H9 (cell line): Measurements from ENCODE around the gene RBFOX2. TPM values are rescaled to one million over a fixed set of nuclear protein-coding genes. Genes with fewer than 3 reads are reported as not detected.

Source experiments
- DNase-seq: peaks from one replicate; pipeline ENCODE4 v3.0.0-alpha.2; 2017
- H2AFZ ChIP-seq: one replicate; pipeline ENCODE4 v1.6.1; 2013; ENCODE audit warnings: mild to moderate bottlenecking, low read length, control low read depth, moderate library complexity
- H2AK5ac ChIP-seq: 2 replicates; pipeline ENCODE4 v1.6.1; 2013; ENCODE audit warnings: low read length, control low read depth, mixed read lengths; ENCODE audit not compliant: insufficient read length
- H2BK120ac ChIP-seq: one replicate; pipeline ENCODE4 v1.6.1; 2013; ENCODE audit warnings: low read depth, mild to moderate bottlenecking, low read length, control low read depth, inconsistent platforms; ENCODE audit not compliant: poor library complexity, severe bottlenecking
- H2BK12ac ChIP-seq: 2 replicates; pipeline ENCODE4 v1.6.1; 2013; ENCODE audit warnings: low read length, control low read depth, mixed read lengths, low read depth; ENCODE audit not compliant: insufficient read length
- H2BK15ac ChIP-seq: 2 replicates; pipeline ENCODE4 v1.6.1; 2013; ENCODE audit warnings: low read depth, low read length, control low read depth
- H2BK20ac ChIP-seq: one replicate; pipeline ENCODE4 v1.6.1; 2013; ENCODE audit warnings: low read depth, mild to moderate bottlenecking, low read length, control low read depth, inconsistent platforms; ENCODE audit not compliant: poor library complexity, severe bottlenecking
- H2BK5ac ChIP-seq: 2 replicates; pipeline ENCODE4 v1.6.1; 2013; ENCODE audit warnings: low read length, control low read depth, mixed read lengths; ENCODE audit not compliant: insufficient read length
- H3K14ac ChIP-seq: 2 replicates; pipeline ENCODE4 v1.6.1; 2013; ENCODE audit warnings: low read length, control low read depth; ENCODE audit not compliant: insufficient read depth
- H3K18ac ChIP-seq: 2 replicates; pipeline ENCODE4 v1.6.1; 2013; ENCODE audit warnings: low read depth, mild to moderate bottlenecking, mixed read lengths, low read length, control low read depth; ENCODE audit not compliant: insufficient read length
- H3K23ac ChIP-seq: 2 replicates; pipeline ENCODE4 v1.6.1; 2013; ENCODE audit warnings: low read length, control low read depth, mixed read lengths, low read depth; ENCODE audit not compliant: insufficient read length
- H3K23me2 ChIP-seq: 2 replicates; pipeline ENCODE4 v1.6.1; 2013; ENCODE audit warnings: low read depth, mild to moderate bottlenecking, mixed read lengths, low read length, control low read depth; ENCODE audit not compliant: insufficient read length, poor library complexity, severe bottlenecking
- H3K27ac ChIP-seq: 2 replicates; pipeline ENCODE4 v1.5.1; 2013; ENCODE audit warnings: low read length, control low read depth, mixed read lengths, low read depth; ENCODE audit not compliant: insufficient read length
- H3K27me3 ChIP-seq: 2 replicates; pipeline ENCODE4 v1.6.1; 2013; ENCODE audit warnings: low read length, control low read depth, inconsistent platforms; ENCODE audit not compliant: insufficient read depth
- H3K4ac ChIP-seq: 2 replicates; pipeline ENCODE4 v1.6.1; 2013; ENCODE audit warnings: low read depth, mild to moderate bottlenecking, control low read depth, inconsistent platforms, low read length, moderate library complexity
- H3K4me1 ChIP-seq: 2 replicates; pipeline ENCODE4 v1.6.1; 2013; ENCODE audit warnings: low read length, control low read depth, inconsistent platforms; ENCODE audit not compliant: insufficient read depth
- H3K4me2 ChIP-seq: 2 replicates; pipeline ENCODE4 v1.6.1; 2013; ENCODE audit warnings: low read length, control low read depth, mixed read lengths; ENCODE audit not compliant: insufficient read length, insufficient read depth
- H3K56ac ChIP-seq: 2 replicates; pipeline ENCODE4 v1.6.1; 2013; ENCODE audit warnings: low read depth, mild to moderate bottlenecking, mixed read lengths, low read length, control low read depth; ENCODE audit not compliant: insufficient read length
- H3K79me1 ChIP-seq: 2 replicates; pipeline ENCODE4 v1.6.1; 2013; ENCODE audit warnings: low read depth, mild to moderate bottlenecking, moderate library complexity, low read length, control low read depth, inconsistent platforms; ENCODE audit not compliant: insufficient read depth, poor library complexity, severe bottlenecking
- H3K79me2 ChIP-seq: 2 replicates; pipeline ENCODE4 v1.6.1; 2013; ENCODE audit warnings: low read length, control low read depth, inconsistent platforms; ENCODE audit not compliant: insufficient read depth
- H3K9ac ChIP-seq: 2 replicates; pipeline ENCODE4 v1.6.1; 2013; ENCODE audit warnings: low read length, control low read depth, mixed read lengths; ENCODE audit not compliant: insufficient read length; ENCODE audit errors: extremely low read depth
- H3K9me3 ChIP-seq: one replicate; pipeline ENCODE4 v1.6.1; 2013; ENCODE audit warnings: low read depth, low read length, inconsistent platforms; ENCODE audit not compliant: control insufficient read depth
- H3T11ph ChIP-seq: one replicate; pipeline ENCODE4 v1.6.1; 2013; ENCODE audit warnings: mild to moderate bottlenecking, low read length, control low read depth, inconsistent platforms
- H4K20me1 ChIP-seq: one replicate; pipeline ENCODE4 v1.6.1; 2013; ENCODE audit not compliant: control insufficient read depth, insufficient read length, insufficient read depth
- H4K5ac ChIP-seq: 2 replicates; pipeline ENCODE4 v1.6.1; 2013; ENCODE audit warnings: low read depth, mild to moderate bottlenecking, mixed read lengths, low read length, control low read depth; ENCODE audit not compliant: insufficient read length
- H4K8ac ChIP-seq: replicated peaks from 2 replicates; pipeline ENCODE4 v1.6.1; 2013; ENCODE audit warnings: low read length, control low read depth, mixed read lengths, low read depth; ENCODE audit not compliant: insufficient read length
- H4K91ac ChIP-seq: 2 replicates; pipeline ENCODE4 v1.6.1; 2013; ENCODE audit warnings: low read depth, mild to moderate bottlenecking, moderate library complexity, mixed read lengths, low read length, control low read depth; ENCODE audit not compliant: insufficient read length
- H3K27ac Mint-ChIP-seq, 3 experiments: 2 replicates in 2 of 3; 3 replicates in 1 of 3; pipeline ENCODE4 v1.8.0; 2020 to 2021; ENCODE audit warnings: mixed read lengths in 3 of 3, mild to moderate bottlenecking in 1 of 3, moderate library complexity in 1 of 3
- H3K27me3 Mint-ChIP-seq: 2 replicates; pipeline ENCODE4 v1.8.0; 2021; ENCODE audit warnings: low read depth, mild to moderate bottlenecking, moderate library complexity, mixed read lengths
- H3K36me3 Mint-ChIP-seq, 3 experiments: 2 replicates in 2 of 3; 3 replicates in 1 of 3; pipeline ENCODE4 v1.8.0; 2020 to 2021; ENCODE audit warnings: low read depth in 3 of 3, mixed read lengths in 3 of 3; ENCODE audit not compliant: insufficient read depth in 1 of 3
- H3K4me1 Mint-ChIP-seq, 2 experiments: 2 replicates each; pipeline ENCODE4 v1.8.0; 2020; ENCODE audit warnings: mixed read lengths in 2 of 2
- H3K4me3 Mint-ChIP-seq, 2 experiments: 2 replicates in 1 of 2; 3 replicates in 1 of 2; pipeline ENCODE4 v1.8.0; 2020 to 2021; ENCODE audit warnings: mild to moderate bottlenecking in 2 of 2, mixed read lengths in 2 of 2, moderate library complexity in 1 of 2
- H3K9me3 Mint-ChIP-seq, 2 experiments: 2 replicates in 1 of 2; 3 replicates in 1 of 2; pipeline ENCODE4 v1.8.0; 2020; ENCODE audit warnings: mild to moderate bottlenecking in 2 of 2, mixed read lengths in 2 of 2, moderate library complexity in 1 of 2
- WGBS: extraction: QIAGEN DNeasy Blood & Tissue Kit; methylation state at CpG from one replicate; pipeline ENCODE4 v1.1.7; 2013; ENCODE audit warnings: missing lambda C conversion rate, low lambda C conversion rate, mixed read lengths; ENCODE audit not compliant: insufficient read length; ENCODE audit errors: extremely low coverage; 5-methylcytosine and 5-hydroxymethylcytosine counted together
- total RNA-seq: library from RNA; stranded (reverse); gene quantifications from 2 replicates; pipeline ENCODE4 v1.2.1, GENCODE V29; 2021
- TF ChIP-seq, protein P1 (sequence below): fragments of 200-600 bp; sonication (generic); conservative IDR thresholded peaks from 3 replicates; pipeline ENCODE4 v1.8.0; 2021; ENCODE audit warnings: antibody characterized with exemption, mild to moderate bottlenecking

Gene RBFOX2
- total RNA-seq, 1 experiment from 2014 or later, result 84.7 TPM

DNA sequence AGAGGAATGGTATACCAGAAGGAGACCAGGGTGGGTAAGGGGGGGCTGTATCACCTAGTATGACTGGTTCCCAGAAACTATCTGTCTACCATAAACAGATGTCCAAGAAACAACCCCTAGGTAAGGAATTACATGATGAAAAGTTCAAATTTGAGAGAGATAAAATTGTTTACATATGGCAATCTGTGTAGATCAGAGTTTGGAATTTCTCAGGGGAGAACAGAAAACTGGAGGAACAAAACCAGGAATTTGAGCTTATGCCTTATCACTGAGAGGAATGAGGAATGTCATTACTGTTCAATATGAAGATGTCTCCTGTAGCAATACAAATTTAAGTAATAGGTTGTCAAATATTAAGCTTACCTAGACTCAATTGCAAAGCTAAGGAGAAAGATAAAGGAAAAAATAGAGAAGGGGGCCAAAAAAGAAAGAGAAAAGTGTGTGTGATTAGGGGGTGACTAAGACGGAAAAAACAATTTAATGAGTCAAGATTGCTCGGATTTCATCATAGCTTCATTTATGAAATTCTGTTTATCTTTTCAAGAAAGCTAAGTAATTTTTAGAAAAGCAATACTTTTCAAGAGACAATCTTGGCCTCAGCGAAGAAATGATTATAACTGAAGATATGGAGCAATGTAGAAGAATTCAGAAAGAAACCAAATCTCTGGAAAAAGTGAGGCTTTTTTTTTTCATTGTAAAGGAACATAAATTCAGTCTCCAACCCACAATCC lies 193.2 kb downstream of the RBFOX2 start:
- Histone ChIP-seq H3K4me2 (peak overlapping the region; percentile 66), H3K79me1 (no peaks in the 10 kb centered on the region), H3K9me3 (no peaks in the 10 kb centered on the region), H3K56ac (no peak overlapping the region), H3K4me1 (peaks cover 7% of the 10 kb centered on the region; the same call in 1 of the 2 replicates), H4K20me1 (no peaks in the 10 kb centered on the region), H2BK5ac (no peak overlapping the region), H3T11ph (no peak overlapping the region), H3K79me2 (peaks cover 12% of the 10 kb centered on the region; the same call in 1 of the 2 replicates), H2BK12ac (no peak overlapping the region), H2AK5ac (no peak overlapping the region), H4K8ac (no peak overlapping the region), H2AFZ (no peak overlapping the region), H3K23ac (no peak overlapping the region), H3K18ac (peak overlapping the region; percentile 92), H3K27ac (peak overlapping the region; percentile 79), H3K9ac (peak overlapping the region; percentile 76), H3K27me3 (no peaks in the 10 kb centered on the region), H2BK120ac (no peak overlapping the region), H3K4ac (no peak overlapping the region), H2BK20ac (no peak overlapping the region), H2BK15ac (no peak overlapping the region), H3K23me2 (peaks cover 12% of the 10 kb centered on the region), H4K5ac (no peak overlapping the region), H3K14ac (peak overlapping the region; percentile 90; the same call in 1 of the 2 replicates), H4K91ac (no peak overlapping the region)
- Mint-ChIP-seq H3K4me1 (peaks cover 55 to 63% of the 10 kb centered on the region in 2 experiments), H3K27ac (peak overlapping the region; percentile 95 to 98 (median 97)), H3K9me3 (no peaks in the 10 kb centered on the region), H3K4me3 (peak overlapping the region; percentile 77 to 83), H3K27me3 (no peaks in the 10 kb centered on the region), H3K36me3 (0 out of 7 replicates have a peak, but pooled peaks cover 0 to 2% (median 0%) of the 10 kb centered on the region in 3 experiments)
- TF ChIP-seq, protein P1, sequence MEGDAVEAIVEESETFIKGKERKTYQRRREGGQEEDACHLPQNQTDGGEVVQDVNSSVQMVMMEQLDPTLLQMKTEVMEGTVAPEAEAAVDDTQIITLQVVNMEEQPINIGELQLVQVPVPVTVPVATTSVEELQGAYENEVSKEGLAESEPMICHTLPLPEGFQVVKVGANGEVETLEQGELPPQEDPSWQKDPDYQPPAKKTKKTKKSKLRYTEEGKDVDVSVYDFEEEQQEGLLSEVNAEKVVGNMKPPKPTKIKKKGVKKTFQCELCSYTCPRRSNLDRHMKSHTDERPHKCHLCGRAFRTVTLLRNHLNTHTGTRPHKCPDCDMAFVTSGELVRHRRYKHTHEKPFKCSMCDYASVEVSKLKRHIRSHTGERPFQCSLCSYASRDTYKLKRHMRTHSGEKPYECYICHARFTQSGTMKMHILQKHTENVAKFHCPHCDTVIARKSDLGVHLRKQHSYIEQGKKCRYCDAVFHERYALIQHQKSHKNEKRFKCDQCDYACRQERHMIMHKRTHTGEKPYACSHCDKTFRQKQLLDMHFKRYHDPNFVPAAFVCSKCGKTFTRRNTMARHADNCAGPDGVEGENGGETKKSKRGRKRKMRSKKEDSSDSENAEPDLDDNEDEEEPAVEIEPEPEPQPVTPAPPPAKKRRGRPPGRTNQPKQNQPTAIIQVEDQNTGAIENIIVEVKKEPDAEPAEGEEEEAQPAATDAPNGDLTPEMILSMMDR, result no peak
- no peak for DNase-seq
- WGBS, result no CpG with 5 or more reads among the region's 3 CpGs
